Measurements from ENCODE around the gene EWSR1.

DNA sequence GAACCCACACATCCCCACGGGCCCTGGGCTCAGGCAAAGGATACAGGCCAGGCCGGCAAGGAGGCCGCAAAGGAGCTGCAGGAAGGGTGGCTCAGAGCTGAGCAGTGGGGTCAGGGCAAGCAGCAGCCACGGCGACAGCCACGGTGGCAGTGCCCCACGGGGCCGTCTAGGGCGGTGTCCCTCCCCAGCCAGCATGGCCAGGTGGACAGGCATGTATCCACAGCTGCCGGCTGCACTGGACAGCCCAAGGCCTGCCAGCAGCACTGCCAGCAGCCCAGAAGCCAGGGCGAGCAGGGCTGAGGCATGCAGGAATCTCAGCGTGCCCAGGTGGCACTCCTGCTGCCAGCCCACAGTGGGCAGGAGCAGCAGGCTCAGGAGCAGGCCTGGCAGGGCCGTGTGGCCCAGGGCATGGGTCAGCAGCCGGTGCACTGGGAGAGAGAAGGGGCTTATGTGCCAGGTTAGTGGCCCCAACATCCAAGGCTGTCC is 4.2 kb upstream of the EWSR1 start:
- TF ChIP-seq, protein P1, sequence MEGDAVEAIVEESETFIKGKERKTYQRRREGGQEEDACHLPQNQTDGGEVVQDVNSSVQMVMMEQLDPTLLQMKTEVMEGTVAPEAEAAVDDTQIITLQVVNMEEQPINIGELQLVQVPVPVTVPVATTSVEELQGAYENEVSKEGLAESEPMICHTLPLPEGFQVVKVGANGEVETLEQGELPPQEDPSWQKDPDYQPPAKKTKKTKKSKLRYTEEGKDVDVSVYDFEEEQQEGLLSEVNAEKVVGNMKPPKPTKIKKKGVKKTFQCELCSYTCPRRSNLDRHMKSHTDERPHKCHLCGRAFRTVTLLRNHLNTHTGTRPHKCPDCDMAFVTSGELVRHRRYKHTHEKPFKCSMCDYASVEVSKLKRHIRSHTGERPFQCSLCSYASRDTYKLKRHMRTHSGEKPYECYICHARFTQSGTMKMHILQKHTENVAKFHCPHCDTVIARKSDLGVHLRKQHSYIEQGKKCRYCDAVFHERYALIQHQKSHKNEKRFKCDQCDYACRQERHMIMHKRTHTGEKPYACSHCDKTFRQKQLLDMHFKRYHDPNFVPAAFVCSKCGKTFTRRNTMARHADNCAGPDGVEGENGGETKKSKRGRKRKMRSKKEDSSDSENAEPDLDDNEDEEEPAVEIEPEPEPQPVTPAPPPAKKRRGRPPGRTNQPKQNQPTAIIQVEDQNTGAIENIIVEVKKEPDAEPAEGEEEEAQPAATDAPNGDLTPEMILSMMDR (IDR thresholded peaks at IDR 0.05; ENCODE audit: insufficient read depth, low read length), result no peak
- no peak for TF ChIP-seq POLR2AphosphoS5 (IDR thresholded peaks at IDR 0.05; ENCODE audit: low read depth)
- TF ChIP-seq, protein P2, sequence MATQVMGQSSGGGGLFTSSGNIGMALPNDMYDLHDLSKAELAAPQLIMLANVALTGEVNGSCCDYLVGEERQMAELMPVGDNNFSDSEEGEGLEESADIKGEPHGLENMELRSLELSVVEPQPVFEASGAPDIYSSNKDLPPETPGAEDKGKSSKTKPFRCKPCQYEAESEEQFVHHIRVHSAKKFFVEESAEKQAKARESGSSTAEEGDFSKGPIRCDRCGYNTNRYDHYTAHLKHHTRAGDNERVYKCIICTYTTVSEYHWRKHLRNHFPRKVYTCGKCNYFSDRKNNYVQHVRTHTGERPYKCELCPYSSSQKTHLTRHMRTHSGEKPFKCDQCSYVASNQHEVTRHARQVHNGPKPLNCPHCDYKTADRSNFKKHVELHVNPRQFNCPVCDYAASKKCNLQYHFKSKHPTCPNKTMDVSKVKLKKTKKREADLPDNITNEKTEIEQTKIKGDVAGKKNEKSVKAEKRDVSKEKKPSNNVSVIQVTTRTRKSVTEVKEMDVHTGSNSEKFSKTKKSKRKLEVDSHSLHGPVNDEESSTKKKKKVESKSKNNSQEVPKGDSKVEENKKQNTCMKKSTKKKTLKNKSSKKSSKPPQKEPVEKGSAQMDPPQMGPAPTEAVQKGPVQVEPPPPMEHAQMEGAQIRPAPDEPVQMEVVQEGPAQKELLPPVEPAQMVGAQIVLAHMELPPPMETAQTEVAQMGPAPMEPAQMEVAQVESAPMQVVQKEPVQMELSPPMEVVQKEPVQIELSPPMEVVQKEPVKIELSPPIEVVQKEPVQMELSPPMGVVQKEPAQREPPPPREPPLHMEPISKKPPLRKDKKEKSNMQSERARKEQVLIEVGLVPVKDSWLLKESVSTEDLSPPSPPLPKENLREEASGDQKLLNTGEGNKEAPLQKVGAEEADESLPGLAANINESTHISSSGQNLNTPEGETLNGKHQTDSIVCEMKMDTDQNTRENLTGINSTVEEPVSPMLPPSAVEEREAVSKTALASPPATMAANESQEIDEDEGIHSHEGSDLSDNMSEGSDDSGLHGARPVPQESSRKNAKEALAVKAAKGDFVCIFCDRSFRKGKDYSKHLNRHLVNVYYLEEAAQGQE (IDR thresholded peaks at IDR 0.05; ENCODE audit: insufficient replicate concordance, low read depth), result no peak
- no peak for TF ChIP-seq SPI1 (IDR thresholded peaks at IDR 0.05; ENCODE audit: borderline replicate concordance, low read depth)

All from HL-60 (cell line).